Measurements from ENCODE around the gene SH2D1A.
"Not testable (repeated sequence)": the region's sequence is repeated elsewhere in the genome, so short reads cannot be mapped to it uniquely, and the experiment has no call there.

SH2D1A gene

DNA sequence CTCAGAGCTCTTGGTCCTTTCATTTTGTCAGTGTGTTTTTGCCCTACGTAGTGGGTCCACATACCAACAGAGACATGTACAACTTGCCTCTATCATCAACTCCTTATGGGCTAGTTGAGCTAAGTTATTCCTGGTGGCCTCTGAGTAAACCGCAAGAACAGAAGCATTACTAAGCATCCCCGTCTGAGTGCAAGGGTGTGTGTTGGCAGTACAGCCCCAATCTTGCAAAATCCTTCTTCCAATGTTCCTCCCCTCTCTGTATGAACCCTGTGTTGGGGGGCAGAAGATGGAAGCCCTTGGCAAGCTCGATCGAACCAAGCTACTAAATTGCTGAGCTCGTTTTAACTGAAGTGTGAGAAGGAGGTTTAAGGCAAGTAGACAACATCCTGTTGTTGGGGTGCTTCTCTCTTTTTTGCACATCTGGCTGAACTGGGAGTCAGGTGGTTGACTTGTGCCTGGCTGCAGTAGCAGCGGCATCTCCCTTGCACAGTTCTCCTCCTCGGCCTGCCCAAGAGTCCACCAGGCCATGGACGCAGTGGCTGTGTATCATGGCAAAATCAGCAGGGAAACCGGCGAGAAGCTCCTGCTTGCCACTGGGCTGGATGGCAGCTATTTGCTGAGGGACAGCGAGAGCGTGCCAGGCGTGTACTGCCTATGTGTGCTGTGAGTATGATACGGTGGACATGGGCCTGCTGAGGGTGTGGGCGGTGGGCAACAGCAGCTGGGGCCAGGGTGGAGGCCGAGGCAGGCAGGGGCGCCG lies at the start of gene SH2D1A:
TSS of gene SH2D1A (plus strand) at position 447 of the 760 bp plus-strand sequence. CDS start at position 527, 80 bp downstream.
- no peak within 1 kb of the TSS for H3K27ac ChIP-seq
- TF ChIP-seq, protein P1, sequence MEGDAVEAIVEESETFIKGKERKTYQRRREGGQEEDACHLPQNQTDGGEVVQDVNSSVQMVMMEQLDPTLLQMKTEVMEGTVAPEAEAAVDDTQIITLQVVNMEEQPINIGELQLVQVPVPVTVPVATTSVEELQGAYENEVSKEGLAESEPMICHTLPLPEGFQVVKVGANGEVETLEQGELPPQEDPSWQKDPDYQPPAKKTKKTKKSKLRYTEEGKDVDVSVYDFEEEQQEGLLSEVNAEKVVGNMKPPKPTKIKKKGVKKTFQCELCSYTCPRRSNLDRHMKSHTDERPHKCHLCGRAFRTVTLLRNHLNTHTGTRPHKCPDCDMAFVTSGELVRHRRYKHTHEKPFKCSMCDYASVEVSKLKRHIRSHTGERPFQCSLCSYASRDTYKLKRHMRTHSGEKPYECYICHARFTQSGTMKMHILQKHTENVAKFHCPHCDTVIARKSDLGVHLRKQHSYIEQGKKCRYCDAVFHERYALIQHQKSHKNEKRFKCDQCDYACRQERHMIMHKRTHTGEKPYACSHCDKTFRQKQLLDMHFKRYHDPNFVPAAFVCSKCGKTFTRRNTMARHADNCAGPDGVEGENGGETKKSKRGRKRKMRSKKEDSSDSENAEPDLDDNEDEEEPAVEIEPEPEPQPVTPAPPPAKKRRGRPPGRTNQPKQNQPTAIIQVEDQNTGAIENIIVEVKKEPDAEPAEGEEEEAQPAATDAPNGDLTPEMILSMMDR (IDR thresholded peaks at IDR 0.05): no peak
- TF ChIP-seq ZFX (IDR thresholded peaks at IDR 0.05; ENCODE audit: borderline replicate concordance): no peak

- H3K27ac ChIP-seq: not testable (repeated sequence)
Measured at GRCh38 chrX:124299323-124299722, 47.0 kb upstream of the SH2D1A start.

GRCh38 chrX:124300405-124300804 lies 46.0 kb upstream of the SH2D1A start:
- TF ChIP-seq ZFX (IDR thresholded peaks at IDR 0.05; ENCODE audit: borderline replicate concordance): no peak
- TF ChIP-seq, protein P1 (IDR thresholded peaks at IDR 0.05): no peak
- no peak overlapping the region for H3K27ac ChIP-seq

DNA sequence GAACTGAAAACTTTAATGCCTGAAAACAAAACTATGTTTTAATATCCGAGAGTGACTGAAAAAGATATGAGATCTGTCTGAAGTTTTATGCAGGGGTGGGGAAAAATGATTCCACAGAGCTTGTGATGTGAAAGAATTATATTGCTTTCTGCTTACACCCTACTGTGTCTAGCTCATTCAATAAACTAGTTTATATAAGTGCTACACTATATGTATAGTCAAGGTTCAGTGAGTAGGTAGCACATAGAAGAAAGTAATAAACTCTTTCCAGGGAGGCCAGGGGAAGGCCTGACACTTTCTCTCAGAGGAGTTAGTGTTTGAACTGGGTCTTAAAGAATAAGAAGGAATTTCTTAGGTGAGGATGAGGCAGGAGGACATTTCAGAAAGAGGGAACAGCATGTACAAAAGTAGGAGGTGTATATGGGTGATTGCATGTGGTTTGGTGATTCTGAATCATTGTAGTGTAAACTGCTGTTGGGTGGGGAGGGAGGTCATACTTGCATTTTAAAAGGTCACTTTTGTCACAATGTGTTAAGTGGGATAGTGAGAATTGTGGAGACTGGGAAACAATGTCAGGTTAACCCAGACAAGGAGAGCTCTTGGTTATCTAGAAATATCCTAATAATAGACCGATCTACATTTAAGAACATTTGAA lies 39.0 kb upstream of the SH2D1A start:
- TF ChIP-seq, protein P1 (IDR thresholded peaks at IDR 0.05): no peak
- TF ChIP-seq ZFX (IDR thresholded peaks at IDR 0.05; ENCODE audit: borderline replicate concordance): no peak
- peak overlapping the region; percentile 33; the same call in 1 of the 2 replicates for H3K27ac ChIP-seq

- TF ChIP-seq, protein P1 (IDR thresholded peaks at IDR 0.05): no peak
- TF ChIP-seq ZFX (IDR thresholded peaks at IDR 0.05; ENCODE audit: borderline replicate concordance): no peak
- H3K27ac ChIP-seq: no peak overlapping the region
Measured at GRCh38 chrX:124325732-124326131, 20.6 kb upstream of the SH2D1A start.

GRCh38 chrX:124328765-124329164 lies 17.6 kb upstream of the SH2D1A start:
- H3K27ac ChIP-seq: no peak overlapping the region
- TF ChIP-seq ZFX (IDR thresholded peaks at IDR 0.05; ENCODE audit: borderline replicate concordance): no peak
- TF ChIP-seq, protein P1 (IDR thresholded peaks at IDR 0.05): no peak

DNA sequence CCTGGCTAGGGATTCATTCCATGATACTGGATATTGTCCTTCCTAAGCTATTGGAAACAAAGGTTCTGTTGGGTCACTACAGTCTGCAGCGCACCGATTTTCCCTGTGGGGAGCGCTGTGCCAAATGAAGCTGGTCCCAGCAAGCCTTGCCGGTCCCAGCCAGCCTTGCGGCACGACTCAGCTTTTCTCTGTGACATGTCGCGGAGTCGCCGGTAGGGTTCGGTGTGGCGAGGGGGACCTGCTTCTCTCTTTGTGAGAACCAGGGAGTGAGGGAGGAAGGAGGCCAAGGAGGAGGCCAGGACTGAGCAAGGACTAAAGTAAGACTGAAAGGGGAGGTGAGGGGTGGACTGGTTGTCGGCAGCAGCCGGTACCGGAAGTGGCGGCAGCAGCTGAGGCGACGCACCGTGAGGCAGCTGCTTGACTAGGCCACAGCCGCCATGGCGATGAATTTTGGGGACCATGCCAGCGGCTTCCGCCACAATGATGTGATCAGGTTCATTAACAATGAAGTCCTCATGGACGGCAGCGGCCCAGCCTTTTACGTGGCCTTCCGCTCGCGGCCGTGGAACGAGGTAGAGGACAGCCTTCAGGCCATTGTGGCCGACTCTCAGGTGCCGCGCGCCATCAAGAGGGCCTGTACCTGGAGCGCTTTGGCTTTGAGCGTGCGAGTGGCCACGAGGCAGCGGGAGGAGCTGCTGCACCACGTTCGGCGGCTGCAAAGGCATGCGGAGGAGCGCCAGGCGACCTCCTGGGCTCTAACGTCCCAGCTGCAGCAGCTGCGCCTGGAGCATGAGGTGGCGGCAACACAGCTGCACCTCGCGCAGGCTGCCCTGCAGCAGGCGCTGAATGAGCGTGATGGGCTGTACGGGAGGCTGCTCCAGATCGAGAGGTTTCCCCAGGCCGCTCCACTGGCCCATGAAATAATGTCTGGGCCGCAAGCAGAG lies 13.6 kb upstream of the SH2D1A start, which contains the start of gene TEX13D:
TSS of gene TEX13D (plus strand) at position 180 of the 944 bp plus-strand sequence. CDS start at position 438, 258 bp downstream.
- H3K27ac ChIP-seq: no peak within 1 kb of the TSS
- no peak for TF ChIP-seq ZFX (IDR thresholded peaks at IDR 0.05; ENCODE audit: borderline replicate concordance)
- TF ChIP-seq, protein P1 (IDR thresholded peaks at IDR 0.05): no peak
